Medulla oblongata (tissue), 1 donor: ENCODE data around the gene HHATL.

Experiments
- DNase-seq: peaks from one replicate; pipeline ENCODE4 v3.0.0-alpha.2; 2015; ENCODE audit errors: extremely low spot score

The HHATL gene

DNA sequence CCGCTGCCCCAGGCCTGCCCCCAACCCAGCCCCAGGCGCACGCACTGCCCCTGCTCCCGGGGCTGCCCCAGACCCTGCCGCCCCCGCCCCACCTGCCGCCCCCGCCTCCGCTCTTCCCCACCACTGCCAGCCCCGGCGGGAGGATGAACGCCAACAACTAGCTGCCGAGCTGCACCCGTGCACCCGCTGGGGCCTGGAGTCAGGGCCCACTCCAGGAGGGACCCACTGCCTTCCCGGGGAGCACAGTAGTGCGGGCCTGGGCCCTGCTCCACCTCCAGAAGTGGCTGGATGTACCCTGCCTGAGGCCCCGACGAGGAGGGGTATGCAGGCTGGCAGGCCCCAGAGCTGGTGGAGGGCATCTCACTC lies 38.2 kb downstream of the HHATL start:
- no peak for DNase-seq

DNA sequence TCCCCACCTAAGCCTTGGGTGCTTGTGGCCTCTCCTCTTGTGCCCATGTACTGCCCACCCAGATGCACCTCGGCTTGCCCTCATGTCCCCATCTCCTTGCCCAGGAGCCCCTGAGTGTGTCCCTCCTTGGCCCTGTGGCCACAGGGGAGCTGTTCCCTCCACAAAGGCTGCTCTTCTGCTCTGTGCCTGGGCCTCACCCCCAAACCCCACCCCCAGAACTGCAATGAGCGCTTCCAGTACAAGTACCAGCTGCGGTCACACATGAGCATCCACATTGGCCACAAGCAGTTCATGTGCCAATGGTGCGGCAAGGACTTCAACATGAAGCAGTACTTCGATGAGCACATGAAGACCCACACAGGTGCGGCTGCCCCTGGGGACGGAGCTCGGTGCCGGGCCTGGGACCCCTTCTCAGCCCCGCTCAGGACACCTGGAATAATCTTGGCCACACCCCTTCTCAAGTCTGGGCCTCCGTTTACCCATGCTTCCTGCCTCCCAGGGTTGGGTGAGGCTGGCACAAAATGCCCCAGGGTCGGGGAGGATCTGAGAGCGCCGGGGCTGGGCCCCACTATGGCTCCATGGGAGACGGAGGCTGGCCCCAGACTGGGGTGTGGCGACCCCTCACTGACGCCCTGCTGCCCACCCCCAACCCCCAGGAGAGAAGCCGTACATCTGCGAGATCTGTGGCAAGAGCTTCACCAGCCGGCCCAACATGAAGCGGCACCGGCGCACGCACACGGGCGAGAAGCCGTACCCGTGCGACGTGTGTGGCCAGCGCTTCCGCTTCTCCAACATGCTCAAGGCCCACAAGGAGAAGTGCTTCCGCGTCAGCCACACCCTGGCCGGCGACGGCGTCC lies 38.8 kb downstream of the HHATL start:
- no peak for DNase-seq

DNA sequence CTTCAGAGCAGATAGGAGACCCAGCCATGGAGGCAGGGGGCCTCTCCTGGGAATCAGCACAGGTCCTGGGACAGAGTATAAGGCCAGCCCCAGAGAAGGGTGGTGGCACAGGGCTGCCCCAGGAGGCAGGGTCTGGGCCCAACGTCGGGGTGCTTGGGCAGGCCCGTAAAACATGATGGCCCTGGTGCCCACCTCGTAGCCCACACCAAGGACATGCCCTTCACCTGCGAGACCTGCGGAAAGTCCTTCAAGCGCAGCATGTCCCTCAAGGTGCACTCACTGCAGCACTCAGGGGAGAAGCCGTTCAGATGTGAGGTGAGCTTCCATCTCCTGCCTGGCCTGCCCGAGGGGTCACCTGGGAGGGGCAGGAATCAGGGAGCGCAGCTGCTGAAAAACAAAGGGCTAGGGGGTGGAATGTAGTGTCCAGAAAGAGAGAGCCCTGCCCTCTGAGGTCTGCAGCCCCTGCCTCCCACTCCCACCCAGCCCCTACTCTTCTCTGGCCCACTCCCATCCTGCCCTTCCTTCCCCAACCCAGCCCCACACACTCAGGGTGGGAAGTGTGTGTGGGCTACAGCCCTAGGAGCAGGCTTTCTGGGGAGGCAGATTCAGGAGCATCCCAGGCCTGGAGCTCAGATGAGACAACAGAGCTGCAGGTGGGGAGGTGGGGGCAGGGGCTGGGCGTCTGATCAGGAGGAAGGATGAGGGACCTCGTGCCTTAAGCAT lies 39.6 kb downstream of the HHATL start:
- DNase-seq, result no peak

DNA sequence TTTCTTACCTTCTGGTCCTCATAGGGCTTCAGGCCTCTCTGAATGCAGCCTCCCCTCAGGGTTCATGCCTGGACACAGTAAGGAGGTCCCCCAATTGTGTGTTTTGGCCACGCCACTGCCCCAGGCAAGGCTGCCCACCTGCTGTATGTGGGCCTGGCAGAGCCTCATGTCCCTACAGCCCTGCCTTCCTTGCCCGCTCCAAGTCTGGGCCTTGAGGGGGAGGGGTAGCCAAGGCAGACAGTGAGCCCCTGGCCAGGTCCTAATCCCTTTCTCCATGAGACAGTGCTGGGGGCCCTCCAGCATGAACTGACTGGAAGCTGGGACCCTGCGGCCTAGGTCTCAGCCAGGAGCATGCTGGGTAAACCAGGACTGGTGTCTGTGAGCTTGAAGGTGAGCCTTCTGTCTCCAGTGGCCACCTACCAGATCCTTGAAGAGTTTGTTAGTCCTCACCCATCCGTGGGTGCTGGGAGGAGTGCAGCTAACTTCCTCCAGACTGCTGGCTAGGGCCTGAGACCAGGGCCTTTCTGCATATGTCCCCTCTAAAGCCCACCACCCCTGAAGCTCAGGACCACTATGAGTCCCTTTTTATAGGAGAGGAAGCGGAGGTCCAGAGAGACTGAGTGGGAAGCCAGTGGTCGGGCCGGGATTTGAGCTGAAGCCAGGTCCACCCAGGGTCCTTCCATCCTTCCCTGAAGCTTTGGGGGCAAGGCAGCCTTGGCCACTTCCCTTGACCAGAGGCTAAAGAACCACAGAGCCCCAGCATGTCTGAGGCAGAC lies 40.4 kb downstream of the HHATL start:
- no peak for DNase-seq

DNA sequence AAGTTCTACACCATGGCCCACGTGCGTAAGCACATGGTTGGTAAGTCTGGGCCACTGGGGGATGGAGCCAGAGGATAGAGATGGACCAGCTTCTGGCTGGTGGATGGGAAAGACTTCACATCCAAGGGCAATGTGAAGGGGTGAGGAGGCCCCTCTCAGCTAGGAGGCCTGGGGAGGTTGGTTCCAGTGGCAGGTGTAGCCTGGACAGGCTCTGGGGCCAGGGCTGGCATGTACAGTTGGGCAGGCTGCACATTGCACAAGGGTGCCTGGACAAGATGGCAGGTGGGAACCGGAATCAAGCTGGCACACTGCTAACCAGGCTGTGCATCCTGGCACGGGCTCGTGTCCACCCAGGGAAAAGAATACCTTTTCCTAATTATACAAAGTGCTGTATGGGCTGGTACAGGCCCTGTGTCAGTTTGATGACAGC lies 41.0 kb downstream of the HHATL start:
- no peak for DNase-seq

DNA sequence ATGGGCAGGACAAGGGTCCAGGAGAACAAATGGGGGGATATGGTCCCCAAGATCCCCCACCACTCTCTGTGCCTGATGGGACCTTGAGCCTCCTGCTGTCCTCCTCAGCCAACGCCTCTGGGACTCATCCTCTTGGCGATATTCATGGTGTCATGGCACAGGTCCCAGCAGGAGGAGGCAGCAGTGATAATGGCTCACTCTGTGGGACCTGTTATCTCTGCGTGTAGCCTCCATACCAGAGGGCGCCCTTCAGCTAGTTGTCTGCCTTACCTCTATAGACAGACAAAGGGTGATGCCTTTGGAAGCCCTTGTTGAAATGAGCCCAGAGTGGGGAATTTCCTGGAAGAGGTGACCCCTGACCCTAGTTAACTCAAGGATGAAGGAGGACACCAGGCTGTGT lies 41.7 kb downstream of the HHATL start:
- DNase-seq, result no peak

DNA sequence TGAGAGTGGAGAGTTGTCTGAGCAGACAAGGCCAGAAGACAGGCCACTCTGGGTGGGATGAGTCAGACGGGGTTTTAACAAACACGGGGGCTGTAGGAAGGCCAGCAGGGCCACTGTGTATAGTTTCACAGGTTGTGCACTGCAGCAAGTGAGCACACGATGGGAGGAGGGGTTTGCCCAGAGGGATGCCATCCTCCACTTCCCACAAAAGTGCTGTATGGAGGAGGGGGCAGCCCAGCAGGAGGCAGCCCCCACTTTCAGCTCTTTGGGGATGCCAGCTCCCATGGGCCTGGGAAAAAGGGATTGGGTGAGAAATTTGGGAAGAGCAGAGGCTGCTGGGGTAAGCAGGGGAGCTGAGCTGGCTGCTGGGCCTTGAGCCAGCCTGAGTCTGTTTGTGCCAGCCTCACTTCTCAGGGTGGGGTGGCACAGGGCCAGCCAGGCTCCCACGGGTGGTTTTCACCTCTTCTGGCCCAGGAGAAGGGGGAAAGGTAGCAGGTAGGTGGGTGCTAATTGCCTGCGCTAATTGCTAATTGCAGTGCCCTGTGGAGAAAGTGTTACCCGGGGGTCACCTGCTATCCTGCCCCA lies 42.4 kb downstream of the HHATL start:
- no peak for DNase-seq

DNA sequence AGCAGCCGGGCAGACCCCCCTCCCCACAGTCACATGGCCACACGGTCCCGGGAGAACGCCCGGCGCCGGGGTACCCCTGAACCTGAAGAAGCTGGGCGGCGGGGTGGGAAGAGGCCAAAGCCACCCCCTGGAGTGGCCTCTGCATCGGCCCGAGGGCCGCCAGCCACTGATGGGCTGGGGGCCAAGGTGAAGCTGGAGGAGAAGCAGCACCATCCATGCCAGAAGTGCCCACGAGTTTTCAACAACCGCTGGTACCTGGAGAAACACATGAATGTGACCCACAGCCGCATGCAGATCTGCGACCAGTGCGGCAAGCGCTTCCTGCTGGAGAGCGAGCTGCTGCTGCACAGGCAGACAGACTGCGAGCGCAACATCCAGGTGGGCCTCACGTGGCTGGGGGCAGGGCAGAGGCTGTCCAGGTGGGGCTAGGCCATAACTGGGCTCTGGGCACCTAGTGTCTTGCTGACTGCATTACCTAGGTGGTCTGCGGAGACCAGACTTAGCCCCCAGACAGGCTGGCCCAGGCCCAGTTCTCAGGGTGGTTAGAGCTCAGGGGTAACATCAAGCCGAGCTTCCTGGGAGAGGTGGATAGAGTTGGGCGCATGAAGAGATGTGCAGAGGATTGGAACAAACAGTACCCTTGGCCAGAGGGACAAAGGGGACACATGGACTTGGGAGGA lies 43.0 kb downstream of the HHATL start:
- no peak for DNase-seq

DNA sequence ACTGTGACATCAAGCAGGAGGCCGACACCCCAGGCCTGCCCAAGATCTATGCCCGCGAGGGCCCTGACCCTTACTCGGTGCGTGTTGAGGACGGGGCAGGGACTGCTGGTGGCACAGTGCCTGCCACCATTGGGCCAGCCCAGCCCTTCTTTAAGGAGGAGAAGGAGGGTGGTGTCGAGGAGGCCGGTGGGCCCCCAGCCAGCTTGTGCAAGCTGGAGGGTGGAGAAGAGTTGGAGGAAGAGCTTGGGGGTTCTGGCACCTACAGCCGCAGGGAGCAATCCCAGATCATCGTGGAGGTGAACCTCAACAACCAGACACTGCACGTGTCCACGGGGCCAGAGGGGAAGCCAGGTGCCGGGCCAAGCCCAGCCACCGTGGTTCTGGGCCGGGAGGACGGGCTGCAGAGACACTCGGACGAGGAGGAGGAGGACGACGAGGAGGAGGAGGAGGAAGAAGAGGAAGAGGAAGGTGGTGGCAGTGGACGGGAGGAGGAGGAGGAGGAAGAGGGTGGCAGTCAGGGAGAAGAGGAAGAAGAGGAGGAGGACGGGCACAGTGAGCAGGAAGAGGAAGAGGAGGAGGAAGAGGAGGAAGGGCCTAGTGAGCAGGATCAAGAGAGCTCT lies 43.7 kb downstream of the HHATL start:
- DNase-seq, result no peak

DNA sequence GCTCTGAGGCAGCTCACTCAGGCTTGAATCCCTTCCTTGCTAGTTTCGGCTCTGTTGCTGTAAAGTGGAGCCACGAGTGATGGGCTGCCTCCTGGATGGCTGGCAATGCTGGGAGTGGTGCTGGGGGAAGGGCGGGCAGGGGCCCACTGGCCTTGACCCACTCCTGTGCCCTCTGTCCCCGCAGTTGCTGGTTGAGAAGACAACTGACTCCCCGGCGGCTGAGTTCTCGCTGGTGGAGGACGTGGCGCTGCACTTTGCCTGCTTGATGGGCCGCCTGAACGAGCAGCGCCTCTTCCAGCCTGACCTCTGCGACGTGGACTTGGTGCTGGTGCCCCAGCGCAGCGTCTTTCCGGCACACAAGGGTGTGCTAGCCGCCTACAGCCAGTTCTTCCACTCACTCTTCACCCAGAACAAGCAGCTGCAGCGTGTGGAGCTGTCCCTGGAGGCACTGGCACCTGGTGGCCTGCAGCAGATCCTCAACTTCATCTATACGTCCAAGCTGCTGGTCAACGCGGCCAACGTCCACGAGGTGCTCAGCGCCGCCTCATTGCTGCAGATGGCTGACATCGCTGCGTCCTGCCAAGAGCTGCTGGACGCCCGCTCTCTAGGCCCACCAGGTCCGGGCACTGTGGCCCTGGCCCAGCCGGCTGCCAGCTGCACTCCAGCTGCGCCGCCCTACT lies 44.4 kb downstream of the HHATL start:
- no peak for DNase-seq

DNA sequence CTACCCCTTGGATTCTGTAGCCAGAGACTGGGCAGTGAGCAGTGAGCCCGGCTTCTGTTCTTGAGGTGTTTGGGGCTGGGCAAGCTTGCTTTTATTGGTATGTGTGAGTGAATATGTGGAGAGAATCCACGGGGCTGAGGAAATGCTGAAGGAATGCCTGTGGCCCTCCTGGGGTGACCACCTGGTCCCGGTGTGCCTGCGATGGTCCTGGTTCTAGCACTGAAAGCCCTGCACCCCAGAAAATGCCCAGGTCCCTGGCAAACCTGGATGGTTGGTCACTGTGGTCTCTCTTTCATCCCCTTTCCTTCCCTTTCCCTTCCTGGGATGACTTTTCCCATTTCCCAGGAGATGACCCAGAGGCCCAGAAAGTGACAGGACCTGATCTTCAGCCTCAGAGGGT lies 44.9 kb downstream of the HHATL start:
- no peak for DNase-seq

DNA sequence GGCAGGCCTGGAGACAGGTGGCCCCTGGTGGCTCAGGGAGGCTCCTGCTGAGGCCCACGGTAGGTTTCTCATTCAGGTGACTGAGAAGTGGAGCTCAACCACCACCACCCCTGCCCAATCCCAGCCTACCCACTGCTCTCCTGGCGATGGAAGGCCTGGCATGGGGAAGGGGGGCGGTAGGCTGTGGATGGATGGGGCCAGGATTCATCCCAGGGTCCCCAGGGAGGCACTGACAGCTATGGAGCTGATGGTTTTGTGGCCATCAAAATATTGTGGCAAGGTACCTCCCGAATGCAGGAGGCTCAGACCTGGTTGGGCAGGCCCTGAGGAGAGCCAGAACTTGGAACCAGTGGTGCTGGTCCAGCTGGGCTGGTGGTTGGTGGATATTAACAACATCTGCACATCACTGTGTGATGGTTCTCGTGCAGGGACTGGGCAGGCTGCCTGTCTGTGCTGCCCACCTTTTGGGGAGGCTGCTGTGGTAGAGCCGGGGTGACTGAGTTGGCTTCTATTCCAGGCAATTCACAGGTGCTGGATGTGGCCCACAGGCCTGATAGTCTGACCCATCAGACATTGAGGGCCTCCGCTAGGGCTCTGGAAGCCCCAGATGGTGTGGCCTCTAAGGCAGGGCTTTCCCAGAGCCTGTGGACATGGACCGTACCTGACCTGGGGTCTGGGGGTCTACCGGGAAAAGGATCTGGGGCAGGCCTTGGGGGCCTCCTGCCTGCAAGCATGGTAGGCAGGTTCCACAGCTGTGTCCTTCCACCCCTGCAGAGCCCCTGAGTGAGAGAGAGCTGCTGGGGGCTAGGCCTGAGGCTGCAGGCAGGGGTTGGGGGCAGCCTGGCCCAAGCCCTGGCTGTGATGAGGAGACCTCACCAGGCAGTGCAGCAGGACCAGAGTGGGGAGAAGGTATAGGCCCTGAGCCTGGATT lies 45.7 kb downstream of the HHATL start:
- no peak for DNase-seq

DNA sequence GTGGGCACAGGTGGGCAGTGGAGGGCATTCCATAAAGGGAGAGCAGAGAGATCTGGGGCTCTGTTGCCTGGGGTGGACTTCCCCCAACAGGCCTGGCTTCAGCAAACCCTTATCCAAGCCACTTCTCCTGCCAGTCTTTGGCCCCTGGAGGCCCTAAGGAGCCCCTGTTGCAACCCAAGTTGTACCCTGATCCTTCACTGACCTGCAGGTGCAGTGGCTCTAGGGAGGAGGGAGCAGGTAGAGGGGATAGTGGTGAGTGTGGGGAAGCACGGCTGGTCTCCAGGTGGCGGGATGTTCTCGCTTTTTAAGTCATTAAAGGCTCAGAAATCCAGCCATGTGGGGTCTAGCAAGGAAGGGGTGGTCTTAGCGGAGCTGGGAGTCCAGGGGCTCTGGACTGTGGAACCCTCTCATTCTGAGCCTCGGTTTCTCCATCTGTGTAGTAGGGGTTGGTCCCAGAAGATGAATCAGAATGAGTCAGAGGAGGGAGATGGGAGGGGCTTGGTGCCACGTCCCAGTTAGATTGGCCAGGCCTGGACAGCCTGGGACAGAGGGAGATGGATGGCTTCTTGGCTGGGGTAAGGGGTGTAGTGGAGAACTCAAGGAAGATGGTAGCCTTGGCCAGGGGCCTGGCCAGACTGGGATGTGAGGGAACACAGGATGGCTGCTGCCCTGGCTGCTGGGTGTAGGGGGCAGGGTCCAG lies 46.5 kb downstream of the HHATL start:
- no peak for DNase-seq

DNA sequence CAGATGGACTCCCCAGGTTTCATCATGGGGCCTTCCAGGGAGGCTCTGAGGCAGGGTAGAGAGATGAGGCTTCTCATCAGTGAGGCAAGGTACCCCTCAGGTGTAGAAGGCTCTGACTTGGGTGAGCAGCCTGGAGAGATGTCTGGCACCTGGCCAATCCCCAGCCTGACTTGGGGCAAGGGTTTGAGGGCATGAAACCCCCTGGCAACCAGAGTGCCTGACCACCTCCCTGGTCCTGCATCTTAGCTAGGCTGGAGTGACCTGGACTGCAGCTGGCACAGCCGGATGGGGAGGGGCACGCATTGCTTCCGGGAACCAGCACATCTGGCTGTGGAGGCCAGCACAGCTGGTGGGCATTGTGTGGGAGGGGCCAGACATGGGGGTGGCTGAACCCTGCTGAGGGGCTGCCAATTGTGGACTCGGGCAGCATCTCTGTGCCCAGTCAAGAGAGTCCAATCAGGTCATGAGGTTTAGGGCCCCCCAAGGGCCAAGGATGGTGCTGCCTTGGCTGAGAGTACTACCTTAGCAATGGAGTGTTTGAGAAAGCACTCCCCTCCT lies 47.2 kb downstream of the HHATL start:
- DNase-seq, result no peak

DNA sequence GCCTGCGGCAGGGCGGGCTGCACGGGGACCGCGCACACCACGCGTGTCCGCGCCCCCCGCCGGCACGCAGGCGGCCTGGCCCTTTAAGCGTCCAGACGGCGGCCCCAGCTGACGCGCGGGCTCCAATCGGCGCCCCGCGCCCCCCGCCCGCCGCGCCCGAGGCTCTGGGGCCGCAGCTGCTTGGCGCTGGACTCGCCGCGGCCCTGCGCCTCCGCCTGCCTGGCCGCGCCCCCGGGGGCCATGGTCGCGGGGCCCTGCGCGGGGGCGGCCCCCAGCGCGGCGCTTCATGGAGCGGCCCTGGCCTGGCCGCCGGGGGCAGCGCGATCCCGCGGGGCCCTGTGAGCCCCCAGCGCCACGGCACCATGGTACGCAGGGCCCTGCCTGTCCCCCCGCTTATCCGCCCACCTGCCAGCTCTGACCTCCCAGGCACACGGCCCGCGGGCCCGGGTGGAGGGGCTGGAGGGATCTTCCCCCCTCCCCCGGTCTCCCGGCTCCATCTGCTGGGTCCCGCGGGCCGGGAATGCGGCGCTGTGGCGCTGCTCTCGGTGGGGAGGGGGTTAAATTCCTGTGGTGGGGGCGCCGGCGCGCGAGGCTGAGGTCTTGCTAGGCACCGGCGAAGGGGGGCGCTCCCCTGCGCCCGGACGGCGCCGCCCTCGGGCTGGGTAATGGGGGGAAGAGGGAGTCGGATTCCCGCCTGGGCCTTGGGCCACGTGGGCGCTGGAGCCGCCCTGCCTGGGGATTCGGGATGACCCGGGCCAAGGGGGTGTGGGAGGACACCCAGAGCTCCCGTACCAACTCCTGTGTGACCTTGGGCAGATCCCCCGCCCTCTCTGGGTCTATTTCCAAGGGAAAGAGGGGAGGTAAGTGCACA lies 48.0 kb downstream of the HHATL start:
- DNase-seq, result peak; percentile 86

DNA sequence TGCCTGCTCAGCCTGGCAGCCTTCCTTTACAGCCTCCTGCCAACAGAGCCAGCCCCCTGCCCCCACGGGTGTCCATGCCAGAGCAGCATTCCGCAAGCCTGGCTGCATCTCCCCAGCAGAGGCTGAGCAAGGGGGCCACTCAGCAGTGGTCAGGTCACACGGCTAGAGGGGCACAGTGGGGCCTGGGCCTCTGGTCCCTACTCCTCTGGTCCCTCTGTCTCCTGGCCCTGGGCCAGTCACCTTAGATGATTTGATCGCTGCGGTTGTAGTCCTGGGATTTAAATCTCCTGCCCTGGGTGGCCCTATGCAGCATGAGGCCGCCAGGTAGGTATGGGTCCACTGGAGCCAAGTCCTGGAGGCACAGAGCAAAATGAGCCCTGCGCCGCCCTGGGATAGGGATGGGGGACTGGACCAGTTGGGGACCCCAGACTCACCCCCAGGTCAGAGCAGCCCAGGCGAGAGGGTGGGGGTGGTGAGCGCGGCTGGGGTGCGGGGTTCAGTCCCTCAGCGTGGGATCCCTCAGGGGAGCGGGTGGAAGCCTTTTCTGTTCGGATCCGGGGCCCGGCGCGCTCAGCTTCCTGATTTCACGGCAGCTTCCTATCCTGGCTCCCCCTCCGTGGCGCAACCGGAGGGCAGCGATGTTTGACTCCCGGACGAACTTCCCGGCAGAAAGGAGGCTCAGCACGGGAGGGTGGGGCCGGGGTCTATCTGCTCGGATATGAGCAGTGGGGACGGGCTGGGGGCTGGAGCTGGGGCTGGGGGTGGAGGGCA lies 48.9 kb downstream of the HHATL start, which contains the start of gene ZBTB47:
ZBTB47 (plus strand) TSS at position 138 of the 771 bp plus-strand sequence. CDS start 4,659 bp downstream, outside the sequence.
- peak; percentile 68 for DNase-seq

DNA sequence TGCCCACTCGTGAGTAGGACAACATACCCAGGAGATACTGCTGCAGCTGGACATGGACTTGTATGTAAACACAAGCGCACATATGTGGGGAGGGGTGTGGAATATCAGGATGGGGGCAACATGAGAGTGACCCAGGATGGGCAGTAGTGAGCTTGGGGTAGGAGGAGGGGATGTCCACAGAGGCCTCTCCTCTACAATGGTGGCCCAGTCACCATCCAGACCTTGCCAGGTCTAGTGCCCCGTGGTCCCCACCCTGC lies 49.4 kb downstream of the HHATL start:
- no peak for DNase-seq
